ENCODE measurements around the gene MALT1.

MALT1 gene

GRCh38 chr18:58694221-58694620 lies 23.0 kb downstream of the MALT1 start:
- no peak for DNase-seq

GRCh38 chr18:58694720-58695468 lies 23.6 kb downstream of the MALT1 start:
- DNase-seq = no peak

GRCh38 chr18:58695772-58696171 lies 24.5 kb downstream of the MALT1 start:
- no peak for DNase-seq

DNA sequence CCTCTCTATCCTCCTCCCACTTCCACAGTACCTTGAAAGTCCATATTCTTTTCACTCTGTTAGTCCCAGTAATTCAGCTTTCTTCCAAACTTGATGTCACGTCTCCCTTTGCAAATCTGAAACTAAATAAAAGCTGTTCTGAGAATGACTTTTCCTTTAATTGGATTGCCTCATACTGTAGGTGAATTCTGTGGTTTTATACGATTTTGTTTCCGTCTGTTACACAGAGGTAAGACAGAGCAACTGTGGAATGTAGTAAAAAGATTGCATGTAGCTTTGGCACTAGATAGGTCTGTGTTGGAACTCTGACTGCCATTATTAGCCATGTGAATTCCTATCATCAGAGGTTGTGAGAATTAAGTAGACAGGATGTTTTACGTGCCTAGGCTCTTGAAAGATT lies 25.9 kb downstream of the MALT1 start:
- DNase-seq = no peak

GRCh38 chr18:58698701-58699193 lies 27.5 kb downstream of the MALT1 start:
- no peak for DNase-seq

- DNase-seq = no peak
These were observed 28.3 kb downstream of the MALT1 start for GRCh38 chr18:58699551-58699950.

- no peak for DNase-seq
These were observed 28.9 kb downstream of the MALT1 start for GRCh38 chr18:58700209-58700608.

- no peak for DNase-seq
These were observed 41.7 kb downstream of the MALT1 start for GRCh38 chr18:58712930-58713329.

DNA sequence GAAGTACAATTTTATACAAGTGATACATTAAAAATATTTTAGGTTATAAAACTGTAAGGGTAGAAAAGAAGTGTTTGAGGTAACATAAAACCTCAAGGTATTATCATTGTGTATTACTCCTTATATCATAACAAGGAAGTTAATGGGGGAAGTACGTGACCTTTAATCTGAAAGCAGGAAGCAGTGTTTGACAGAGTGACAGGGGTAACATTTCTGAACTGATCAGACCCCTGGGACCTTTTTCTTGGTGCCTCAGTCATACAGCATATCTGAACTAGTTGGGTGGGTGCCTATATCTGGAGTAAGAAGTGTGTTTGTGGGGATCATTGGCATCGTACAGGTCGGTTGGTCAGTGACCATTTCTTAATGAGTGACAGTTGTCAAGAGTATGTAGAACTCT lies 43.0 kb downstream of the MALT1 start:
- DNase-seq = no peak

GRCh38 chr18:58714821-58715220 lies 43.6 kb downstream of the MALT1 start:
- DNase-seq = no peak

DNA sequence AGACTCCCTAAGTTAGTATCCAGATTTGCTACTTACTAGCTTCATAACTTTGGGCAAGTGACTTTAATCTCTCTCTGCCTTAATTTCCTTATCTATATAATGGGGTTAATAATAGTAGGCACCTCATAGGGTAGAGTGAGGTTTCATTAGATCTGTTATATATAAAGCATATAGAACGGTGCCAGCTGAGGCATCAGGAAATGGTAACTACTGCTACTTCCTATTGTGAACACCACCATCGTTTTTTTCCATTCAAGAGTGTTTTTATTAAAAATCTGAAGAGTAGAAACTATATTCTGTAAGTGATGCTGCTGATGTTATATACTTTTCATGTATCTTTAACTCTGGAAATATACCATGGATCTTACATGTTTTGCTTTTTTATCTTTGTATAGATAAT lies 44.3 kb downstream of the MALT1 start:
- no peak for DNase-seq

DNA sequence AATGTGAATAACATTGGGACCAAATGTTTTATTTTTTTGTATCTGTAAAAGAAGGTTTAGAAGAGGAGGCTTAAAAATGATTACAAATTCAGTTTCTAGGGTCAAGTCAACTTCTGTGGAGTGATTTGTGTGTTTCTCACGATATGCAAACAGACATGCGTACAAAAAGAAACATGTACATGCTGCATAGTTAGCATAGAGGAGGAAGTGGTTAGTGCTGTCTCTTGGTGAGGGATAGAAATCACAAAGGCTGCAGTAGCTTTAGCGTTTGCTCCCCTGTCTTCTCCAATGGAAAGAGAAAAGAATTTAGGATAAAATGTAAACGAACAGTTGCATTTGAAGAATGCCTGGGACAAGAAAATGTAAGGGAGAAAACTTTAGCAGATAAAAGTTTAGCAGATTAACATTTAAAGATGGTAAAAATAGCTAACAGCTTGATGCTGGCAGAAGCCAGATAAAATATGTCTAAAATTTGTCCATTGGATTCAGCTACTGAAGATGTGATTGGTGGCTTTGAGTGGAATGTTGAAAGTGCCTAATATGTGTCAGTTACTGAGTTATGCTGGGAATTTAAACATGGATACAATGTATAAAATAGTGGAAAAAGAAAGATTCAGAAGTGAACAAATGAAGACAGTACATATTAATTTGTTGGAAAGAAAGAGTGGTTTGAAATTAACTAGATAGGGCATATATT lies 44.9 kb downstream of the MALT1 start:
- no peak for DNase-seq

- no peak for DNase-seq
These were observed 50.4 kb downstream of the MALT1 start for GRCh38 chr18:58721566-58722239.

DNA sequence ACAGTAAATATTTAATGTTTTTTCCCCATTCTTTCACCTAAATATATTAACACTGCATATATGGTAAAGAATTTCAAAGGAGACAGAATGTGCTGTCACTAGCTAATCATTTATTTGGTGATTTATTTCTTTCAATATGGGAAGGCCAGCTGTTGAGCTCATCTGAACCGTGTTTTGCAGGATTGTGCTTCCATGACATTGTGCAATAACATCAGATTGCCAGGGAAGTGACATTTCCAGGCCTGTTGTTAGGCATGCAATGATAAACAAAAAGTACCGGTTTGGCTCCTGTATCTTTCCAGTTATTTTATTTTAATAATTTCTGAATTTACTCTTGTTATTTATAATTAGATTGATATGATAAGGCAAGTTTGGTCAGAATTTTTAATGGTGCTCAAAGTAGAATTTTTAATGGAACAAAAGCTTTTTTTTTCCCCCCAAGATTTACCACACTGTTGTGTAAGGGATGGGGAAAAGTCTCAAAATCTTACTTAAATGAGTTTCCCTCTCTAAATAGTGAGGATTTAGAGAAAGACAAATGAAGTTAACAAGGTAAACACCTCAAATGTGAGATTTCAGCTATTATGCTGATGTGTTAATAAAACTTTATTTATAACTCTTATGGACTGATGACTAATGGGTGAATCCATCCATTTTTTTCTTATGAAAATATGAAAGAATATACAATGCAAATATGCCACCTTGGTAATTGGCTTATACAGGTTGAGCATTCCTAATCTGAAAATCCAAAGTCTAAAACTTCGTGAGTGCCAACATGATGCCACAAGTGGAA lies 52.7 kb downstream of the MALT1 start:
- DNase-seq = no peak

GRCh38 chr18:58726671-58727070 lies 55.4 kb downstream of the MALT1 start:
- DNase-seq = no peak

DNA sequence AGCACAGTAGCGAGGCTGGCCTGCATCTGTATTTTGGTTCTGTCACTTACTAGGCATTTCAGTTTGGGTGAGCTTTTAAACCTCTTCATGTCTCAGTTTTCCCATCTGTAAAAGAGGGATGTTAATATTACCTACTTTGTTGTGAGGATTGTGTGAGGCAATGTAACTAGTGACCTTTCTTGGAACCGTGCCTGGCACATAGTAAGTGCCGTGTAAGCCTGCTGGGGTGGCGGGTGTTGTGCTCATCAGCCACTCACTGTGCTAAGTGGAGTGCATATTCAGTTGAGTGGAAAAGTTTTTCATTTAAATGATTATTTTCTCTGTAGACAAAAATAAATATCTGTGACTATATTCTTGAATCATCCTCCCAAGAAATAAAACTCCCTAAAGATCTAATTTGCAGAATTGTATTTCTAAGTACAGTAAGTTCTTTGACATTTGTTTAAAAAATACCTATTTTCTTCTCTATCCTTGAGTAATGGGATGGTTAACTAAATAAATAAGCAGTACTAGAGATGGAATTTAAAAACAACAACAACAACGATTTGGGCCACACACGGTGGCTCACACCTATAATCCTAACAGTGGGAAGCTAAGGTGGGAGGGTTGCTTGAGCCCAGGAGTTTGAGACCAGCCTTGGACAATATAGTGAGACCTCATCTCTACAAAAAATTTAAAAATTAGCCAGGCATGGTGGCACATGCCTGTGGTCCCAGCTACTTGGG lies 56.7 kb downstream of the MALT1 start:
- DNase-seq = no peak

GRCh38 chr18:58728719-58729118 lies 57.5 kb downstream of the MALT1 start:
- DNase-seq = no peak

DNA sequence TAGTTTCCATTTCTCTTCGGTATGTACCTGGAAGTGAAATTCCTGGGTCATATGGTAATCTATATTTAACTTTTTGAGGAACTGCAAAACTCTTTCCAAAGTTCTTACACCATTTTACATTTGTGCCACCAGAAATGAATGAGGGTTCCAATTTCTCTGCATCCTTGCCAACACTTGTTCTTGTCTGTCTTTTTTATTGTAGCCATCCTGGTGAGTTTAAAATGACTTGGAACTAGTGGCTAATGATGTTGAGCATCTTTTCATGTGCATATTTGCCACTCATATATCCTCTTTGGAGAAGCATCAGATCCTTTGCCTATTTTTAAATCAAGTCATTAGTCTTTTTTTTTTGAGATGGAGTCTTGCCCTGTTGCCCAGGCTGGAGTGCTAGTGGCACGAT lies 59.4 kb downstream of the MALT1 start:
- DNase-seq = no peak

DNA sequence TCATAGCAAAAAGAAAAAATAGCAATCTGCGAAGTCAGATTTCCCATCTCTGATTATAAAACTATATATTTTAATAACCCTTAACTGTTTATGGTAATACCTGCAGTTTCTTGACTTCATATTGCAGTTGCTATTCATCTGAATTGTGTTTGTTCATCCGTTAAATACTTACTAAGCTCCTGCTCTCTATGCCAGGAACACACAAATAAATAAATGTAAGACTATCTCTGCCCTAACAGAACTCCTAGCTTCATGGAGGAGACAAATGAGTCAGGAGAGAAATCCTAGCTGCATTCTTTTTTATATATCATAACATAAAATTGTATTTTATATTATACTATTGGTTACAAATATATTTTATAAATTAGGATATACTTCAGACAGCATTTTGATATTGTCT lies 61.2 kb downstream of the MALT1 start:
- DNase-seq = no peak

DNA sequence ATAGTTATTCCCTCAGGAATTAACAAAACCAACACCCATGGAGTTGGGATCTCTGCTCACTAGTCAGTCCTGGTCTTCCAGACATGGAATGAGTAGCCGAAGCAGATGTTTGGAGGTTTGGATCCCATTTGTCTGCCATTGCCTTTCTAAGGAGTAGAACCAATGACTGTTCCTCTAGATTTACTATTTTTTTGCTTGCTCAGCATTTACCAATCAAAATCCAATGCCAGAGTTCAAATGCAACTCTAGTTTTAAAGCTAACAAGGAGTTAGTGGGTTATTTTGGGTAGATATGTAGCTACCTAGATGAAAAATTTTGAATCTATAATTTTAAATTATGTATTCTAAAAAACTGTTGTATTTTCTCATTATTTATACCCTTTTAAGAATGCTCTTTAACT lies 62.6 kb downstream of the MALT1 start:
- DNase-seq = no peak

DNA sequence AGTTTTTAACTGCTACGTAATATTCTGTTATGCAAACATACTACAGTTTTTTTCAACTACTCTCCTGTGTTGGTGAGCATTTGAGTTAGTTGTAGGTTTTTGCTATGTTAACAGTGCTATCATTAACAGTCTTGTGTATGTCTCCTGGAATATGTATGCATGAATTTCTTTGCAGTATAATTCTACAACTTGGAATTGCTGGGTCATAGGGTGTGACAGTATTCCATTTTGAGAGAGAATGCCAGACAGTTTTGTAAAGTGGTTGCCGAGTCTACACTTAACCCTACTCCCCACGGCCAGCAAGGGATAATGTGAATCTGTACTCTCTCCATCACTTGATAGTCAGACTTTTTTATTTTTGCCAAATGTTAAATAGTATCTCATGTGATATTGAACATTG lies 67.1 kb downstream of the MALT1 start:
- no peak for DNase-seq

- no peak for DNase-seq
These were observed 74.6 kb downstream of the MALT1 start for GRCh38 chr18:58745914-58746313.
